SK-N-DZ (cell line): ENCODE results near the gene NR4A1.
"Not testable (repeated sequence)": the region's sequence is repeated elsewhere in the genome, so short reads cannot be mapped to it uniquely, and the experiment has no call there.

Source experiments
- DNase-seq: peaks from one replicate; pipeline ENCODE4 v3.0.0-alpha.2; 2015; ENCODE audit warnings: low spot score

Gene NR4A1

DNA sequence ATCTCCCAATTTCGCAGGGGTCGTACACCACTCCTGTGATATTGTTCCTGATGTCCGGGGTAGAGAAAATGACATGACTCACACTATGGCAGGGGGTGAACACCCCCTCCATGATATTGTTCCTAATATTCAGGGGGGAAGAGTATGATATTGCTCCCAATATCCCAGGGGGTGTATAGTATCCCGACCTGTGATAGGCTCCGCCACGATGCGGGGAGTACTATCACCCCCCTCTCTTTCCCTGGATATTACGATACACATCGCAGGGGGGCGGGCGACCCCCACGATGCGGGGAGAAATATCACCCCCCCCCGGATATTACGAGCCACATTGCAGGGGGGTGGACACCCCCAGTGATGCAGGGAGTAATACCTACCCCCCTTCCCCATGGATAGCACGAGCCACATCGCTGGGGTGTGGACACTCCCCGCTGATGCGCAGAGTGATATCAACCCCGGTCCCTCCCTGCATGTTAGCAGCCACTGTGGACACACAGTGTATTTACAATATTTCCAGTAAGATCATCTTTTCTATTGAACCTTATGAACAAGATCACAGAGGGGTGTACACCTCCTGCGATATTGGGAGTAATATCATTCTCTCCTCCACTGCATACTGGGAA is 45.9 kb downstream of the NR4A1 start:
- DNase-seq = no peak

- DNase-seq = not testable (repeated sequence)
These were observed 53.3 kb downstream of the NR4A1 start for GRCh38 chr12:52104431-52105089.
